Neural cell (in vitro differentiated cells): ENCODE measurements around the gene UNC93B1. TPM values are rescaled to one million over a fixed set of nuclear protein-coding genes. Genes with fewer than 3 reads are reported as not detected.
A peak's percentile ranks its signal among the peaks of the same experiment; 100 is the strongest.

ENCODE experiments used
- H2AFZ ChIP-seq: fragments of 200-600, 300-800 bp; sonication (generic), shearing (Covaris generic); 2 replicates; pipeline ENCODE4 v1.6.0; 2014; ENCODE audit warnings: low read depth, mild to moderate bottlenecking, antibody characterized with exemption, low read length, moderate library complexity
- H3F3A ChIP-seq: fragments of 200-600 bp; shearing (Covaris generic); 2 replicates; pipeline ENCODE4 v1.6.1; 2016; ENCODE audit warnings: mild to moderate bottlenecking, moderate library complexity, mixed read lengths, antibody characterized with exemption, low read length; ENCODE audit not compliant: insufficient read depth, poor library complexity, severe bottlenecking
- H3K27ac ChIP-seq: fragments of 200-600, 300-800 bp; sonication (generic), shearing (Covaris generic); 2 replicates; pipeline ENCODE4 v1.5.1; 2014; ENCODE audit warnings: mild to moderate bottlenecking, low read length, moderate library complexity
- H3K27me3 ChIP-seq: fragments of 300-800, 200-600 bp; sonication (generic), shearing (Covaris generic); 2 replicates; pipeline ENCODE4 v1.6.0; 2014; ENCODE audit warnings: mild to moderate bottlenecking, low read depth, low read length, moderate library complexity; ENCODE audit not compliant: insufficient read depth
- H3K36me3 ChIP-seq: fragments of 300-800, 200-600 bp; sonication (generic), shearing (Covaris generic); 2 replicates; pipeline ENCODE4 v1.5.1; 2014; ENCODE audit warnings: mild to moderate bottlenecking, antibody characterized with exemption, low read length, moderate library complexity; ENCODE audit not compliant: insufficient read depth
- H3K4me2 ChIP-seq: fragments of 300-800, 200-600 bp; sonication (generic), shearing (Covaris generic); 2 replicates; pipeline ENCODE4 v1.6.0; 2014; ENCODE audit warnings: mild to moderate bottlenecking, low read length
- H3K4me3 ChIP-seq: fragments of 300-800, 200-600 bp; sonication (generic), shearing (Covaris generic); 2 replicates; pipeline ENCODE4 v1.5.1; 2014; ENCODE audit warnings: mild to moderate bottlenecking, low read length, moderate library complexity
- H3K79me2 ChIP-seq: fragments of 200-600 bp; shearing (Covaris generic); replicated peaks from 2 replicates; pipeline ENCODE4 v1.6.0; 2014; ENCODE audit warnings: mild to moderate bottlenecking, low read length, moderate library complexity; ENCODE audit not compliant: insufficient read depth
- H3K9ac ChIP-seq: fragments of 300-800, 200-600 bp; sonication (generic), shearing (Covaris generic); 2 replicates; pipeline ENCODE4 v1.6.1; 2016; ENCODE audit warnings: mild to moderate bottlenecking, low read length, mixed read lengths
- H3K9me2 ChIP-seq: fragments of 200-600 bp; shearing (Covaris generic); 2 replicates; pipeline ENCODE4 v1.6.1; 2016; ENCODE audit warnings: mild to moderate bottlenecking, low read length, mixed read lengths; ENCODE audit not compliant: insufficient read depth
- H3K9me3 ChIP-seq: fragments of 200-600, 300-800 bp; sonication (generic), shearing (Covaris generic); 2 replicates; pipeline ENCODE4 v1.6.1; 2016; ENCODE audit warnings: mild to moderate bottlenecking, mixed run types, low read length, moderate library complexity, mixed read lengths
- H4K20me1 ChIP-seq: fragments of 200-600 bp; shearing (Covaris generic); 2 replicates; pipeline ENCODE4 v1.6.1; 2016; ENCODE audit warnings: mild to moderate bottlenecking, mixed run types; ENCODE audit not compliant: insufficient read depth
- CTCF ChIP-seq: fragments of 450-650 bp; IDR thresholded peaks from 2 replicates; pipeline ENCODE4 v1.5.1; 2014; ENCODE audit warnings: antibody characterized with exemption, mild to moderate bottlenecking, moderate library complexity; ENCODE audit not compliant: poor library complexity, severe bottlenecking
- EP300 ChIP-seq: fragments of 450-650 bp; conservative IDR thresholded peaks from 2 replicates; pipeline ENCODE4 v1.6.1; 2014; ENCODE audit warnings: antibody characterized with exemption, mild to moderate bottlenecking, moderate library complexity; ENCODE audit not compliant: poor library complexity, severe bottlenecking
- EZH2 ChIP-seq: fragments of 200-600, 300-800 bp; shearing (Covaris generic), sonication (generic); IDR thresholded peaks from 2 replicates; pipeline ENCODE4 v1.6.1; 2014; ENCODE audit warnings: antibody characterized with exemption, low read length, borderline replicate concordance, mild to moderate bottlenecking; ENCODE audit not compliant: insufficient read depth, poor library complexity, severe bottlenecking
- MXI1 ChIP-seq: fragments of 450-650 bp; conservative IDR thresholded peaks from 2 replicates; pipeline ENCODE4 v1.6.1; 2014; ENCODE audit warnings: antibody characterized with exemption, mild to moderate bottlenecking; ENCODE audit not compliant: poor library complexity, severe bottlenecking
- POLR2AphosphoS5 ChIP-seq: IDR thresholded peaks from 2 replicates; pipeline ENCODE4 v1.6.1; 2012
- RAD21 ChIP-seq: fragments of 450-650 bp; conservative IDR thresholded peaks from 2 replicates; pipeline ENCODE4 v1.6.1; 2014; ENCODE audit warnings: antibody characterized with exemption, mild to moderate bottlenecking, moderate library complexity
- REST ChIP-seq: IDR thresholded peaks from 2 replicates; pipeline ENCODE4 v1.6.1; 2012; ENCODE audit warnings: borderline replicate concordance
- SMC3 ChIP-seq: fragments of 450-650 bp; conservative IDR thresholded peaks from 2 replicates; pipeline ENCODE4 v1.6.1; 2014; ENCODE audit warnings: antibody characterized with exemption, mild to moderate bottlenecking, moderate library complexity; ENCODE audit not compliant: poor library complexity
- TAF1 ChIP-seq: IDR thresholded peaks from 2 replicates; pipeline ENCODE4 v1.6.1; 2012; ENCODE audit warnings: low read depth
- polyA plus RNA-seq: library from polyadenylated mRNA; depleted of rRNA; stranded (reverse); fragments of >200 nt; gene quantifications from 2 replicates; pipeline ENCODE4 v1.2.3, GENCODE V29; 2014

Gene UNC93B1
- polyA plus RNA-seq, 1 donor from 2014 or later = 0.19 TPM

GRCh38 chr11:68010090-68011041 is 6.5 kb upstream of the UNC93B1 start, which contains the start of gene ALDH3B1:
Gene ALDH3B1 (plus strand): TSS chr11:68010327. CDS start chr11:68015298, 4,971 bp downstream.
- Histone ChIP-seq H3K4me2 (no peak within 1 kb of the TSS), H3K79me2 (no peaks in the 10 kb centered on the region), H3K36me3 (no peaks in the 10 kb centered on the region), H4K20me1 (no peaks in the 10 kb centered on the region), H3K4me3 (no peak within 1 kb of the TSS), H3F3A (no peaks in the 10 kb centered on the region), H2AFZ (peak within 1 kb of the TSS; percentile 45), H3K9me2 (no peaks in the 10 kb centered on the region), H3K27ac (no peak within 1 kb of the TSS), H3K9me3 (no peaks in the 10 kb centered on the region), H3K9ac (peak within 1 kb of the TSS; percentile 20), H3K27me3 (peaks cover under 1% of the 10 kb centered on the region)
- TF ChIP-seq TAF1 = no peak
- TF ChIP-seq EP300 = no peak
- TF ChIP-seq EZH2 = no peak
- TF ChIP-seq SMC3 = no peak
- no peak for TF ChIP-seq RAD21
- TF ChIP-seq POLR2AphosphoS5 = no peak
- no peak for TF ChIP-seq REST
- TF ChIP-seq CTCF = no peak
- no peak for TF ChIP-seq MXI1

- Histone ChIP-seq H3K36me3 (no peaks in the 10 kb centered on the region), H3K9me3 (no peaks in the 10 kb centered on the region), H3F3A (no peaks in the 10 kb centered on the region), H3K4me2 (no peak overlapping the region), H4K20me1 (no peaks in the 10 kb centered on the region), H3K9ac (no peak overlapping the region), H3K9me2 (no peaks in the 10 kb centered on the region), H3K4me3 (no peak overlapping the region), H3K27me3 (peaks cover 8% of the 10 kb centered on the region), H3K79me2 (no peaks in the 10 kb centered on the region), H3K27ac (no peak overlapping the region), H2AFZ (no peak overlapping the region)
- TF ChIP-seq EZH2 (no peak), SMC3 (peak; percentile 17), RAD21 (no peak), REST (no peak), MXI1 (no peak)
These were observed 5.6 kb upstream of the UNC93B1 start for GRCh38 chr11:68009391-68010089.
